Globus pallidus (tissue), 1 donor: Measurements from ENCODE around the gene ARHGAP33.
"Not testable (repeated sequence)": the region's sequence is repeated elsewhere in the genome, so short reads cannot be mapped to it uniquely, and the experiment has no call there.

ENCODE experiments used
- DNase-seq: peaks from one replicate; pipeline ENCODE4 v3.0.0-alpha.2; 2015; ENCODE audit warnings: low spot score

Gene ARHGAP33

DNA sequence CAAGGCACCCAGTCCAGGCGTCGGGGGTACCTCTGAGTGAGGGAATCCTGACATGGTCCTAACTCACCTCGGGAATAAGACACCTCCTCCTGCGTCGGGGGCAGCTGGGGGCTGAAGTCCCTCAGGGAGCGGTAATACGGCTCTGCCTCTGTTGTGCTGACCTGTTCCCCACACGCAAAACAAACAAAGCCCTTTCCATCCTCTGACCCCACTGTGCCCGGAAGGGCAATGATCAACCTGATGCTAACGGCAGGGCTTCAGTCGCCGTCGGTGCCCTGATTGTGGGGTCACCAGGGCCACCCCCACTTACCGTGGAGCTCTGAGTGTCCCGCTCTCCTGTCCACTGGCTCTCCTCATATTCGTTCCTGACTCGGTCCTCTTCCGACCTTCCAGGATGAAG is 55.6 kb downstream of the ARHGAP33 start:
- DNase-seq = no peak

DNA sequence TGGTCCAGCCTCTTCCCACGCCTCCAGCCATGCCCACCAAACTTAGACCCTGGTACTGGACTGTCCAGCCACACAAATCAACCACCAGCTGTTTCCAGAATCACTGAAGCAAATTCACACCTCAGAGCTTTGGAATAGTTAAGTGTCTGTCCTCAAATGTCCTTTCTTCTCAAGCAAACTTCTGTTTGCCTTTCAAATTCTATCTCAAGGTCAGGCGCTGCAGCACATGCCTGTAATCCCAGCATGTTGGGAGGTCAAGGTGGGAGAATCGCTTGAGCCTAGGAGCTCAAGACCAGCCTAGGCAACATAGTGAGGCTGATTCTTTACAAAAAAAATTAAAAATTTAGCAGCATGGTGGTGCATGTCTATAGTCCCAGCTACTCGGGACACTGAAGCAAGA is 56.7 kb downstream of the ARHGAP33 start:
- no peak for DNase-seq

DNA sequence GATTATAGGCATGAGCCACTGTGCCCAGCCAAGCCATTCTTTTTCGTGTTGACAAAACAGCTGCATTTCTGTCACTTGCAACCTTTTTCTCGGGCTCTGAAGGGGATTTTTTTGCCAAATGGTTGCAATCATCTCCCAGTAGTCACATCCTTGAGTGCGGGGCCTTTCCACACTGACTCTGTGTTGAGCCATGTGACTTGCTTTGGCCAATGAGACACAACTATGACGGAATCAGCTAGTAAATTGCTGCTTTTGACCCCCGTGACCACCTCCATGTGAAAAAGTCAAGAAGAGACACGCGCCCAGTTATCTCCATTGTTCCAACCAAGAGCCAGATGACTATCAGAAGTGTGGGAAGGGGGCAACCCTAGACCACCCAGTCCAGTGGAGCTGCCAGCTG is 58.6 kb downstream of the ARHGAP33 start:
- DNase-seq = no peak

DNA sequence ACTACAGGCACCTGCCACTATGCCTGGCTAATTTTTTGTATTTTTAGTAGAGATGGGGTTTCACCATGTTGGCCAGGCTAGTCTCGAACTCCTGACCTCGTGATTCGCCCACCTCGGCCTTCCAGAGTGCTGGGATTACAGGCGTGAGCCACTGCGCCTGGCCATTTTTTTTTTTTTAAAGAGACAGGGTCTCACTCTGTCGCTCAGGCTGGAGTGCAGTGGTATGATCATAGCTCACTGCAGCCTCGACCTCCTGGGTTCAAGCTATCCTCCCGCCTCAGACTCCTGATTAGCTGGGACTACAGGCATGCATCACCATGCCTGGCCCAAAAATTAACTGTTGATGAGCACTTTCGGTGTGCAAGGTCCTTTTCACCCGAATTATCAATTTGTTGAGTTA is 60.7 kb downstream of the ARHGAP33 start:
- DNase-seq = not testable (repeated sequence)
